ENCODE data around the gene LAGE3. TPM values are rescaled to one million over a fixed set of nuclear protein-coding genes. Genes with fewer than 3 reads are reported as not detected.
"Not testable (repeated sequence)": the region's sequence is repeated elsewhere in the genome, so short reads cannot be mapped to it uniquely, and the experiment has no call there.

LAGE3 gene
- total RNA-seq, 1 donor from 2014 or later, result 15.1 TPM

DNA sequence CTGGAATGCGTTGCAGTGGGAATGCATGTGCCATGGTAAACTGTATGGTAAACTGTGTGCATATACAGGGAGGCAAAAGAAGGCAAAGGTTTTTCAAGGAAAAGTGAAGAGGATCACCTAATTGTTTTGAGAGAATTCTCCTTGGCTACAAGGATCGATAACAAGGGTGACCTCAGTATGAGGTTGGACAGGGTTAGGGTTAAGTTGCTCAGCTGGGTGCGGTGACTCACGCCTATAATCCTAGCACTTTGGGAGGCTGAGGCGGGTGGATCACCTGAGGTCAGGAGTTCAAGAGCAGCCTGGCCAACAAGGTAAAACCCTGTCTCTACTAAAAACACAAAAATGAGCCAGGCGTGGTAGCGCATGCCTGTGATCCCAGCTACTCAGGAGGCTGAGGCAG lies 22.3 kb upstream of the LAGE3 start:
- ATAC-seq, result not testable (repeated sequence)

DNA sequence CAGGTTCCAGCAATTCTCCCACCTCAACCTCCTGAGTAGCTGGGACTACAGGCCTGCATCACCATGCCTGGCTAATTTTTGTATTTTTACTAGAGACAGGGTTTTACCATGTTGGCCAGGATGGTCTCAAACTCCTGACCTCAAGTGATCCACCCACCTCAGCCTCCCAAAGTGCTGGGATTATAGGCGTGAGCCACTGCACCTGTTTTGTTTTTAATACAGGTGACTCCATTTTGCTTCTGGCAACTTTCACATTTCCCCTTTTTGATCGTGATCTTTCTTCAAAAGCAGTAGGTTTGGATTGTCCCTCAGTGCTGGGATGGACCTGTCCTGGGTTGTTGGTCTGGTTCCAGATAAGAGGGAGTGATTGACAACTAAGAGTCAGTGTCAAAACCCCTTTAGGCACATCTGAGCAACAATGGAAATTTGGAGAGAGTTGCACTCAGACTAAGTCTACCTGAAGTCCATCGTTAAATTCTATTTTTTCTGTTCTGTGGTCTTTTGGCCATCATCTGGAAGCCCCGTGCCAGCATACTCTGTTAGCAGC lies 17.6 kb upstream of the LAGE3 start:
- not testable (repeated sequence) for ATAC-seq

DNA sequence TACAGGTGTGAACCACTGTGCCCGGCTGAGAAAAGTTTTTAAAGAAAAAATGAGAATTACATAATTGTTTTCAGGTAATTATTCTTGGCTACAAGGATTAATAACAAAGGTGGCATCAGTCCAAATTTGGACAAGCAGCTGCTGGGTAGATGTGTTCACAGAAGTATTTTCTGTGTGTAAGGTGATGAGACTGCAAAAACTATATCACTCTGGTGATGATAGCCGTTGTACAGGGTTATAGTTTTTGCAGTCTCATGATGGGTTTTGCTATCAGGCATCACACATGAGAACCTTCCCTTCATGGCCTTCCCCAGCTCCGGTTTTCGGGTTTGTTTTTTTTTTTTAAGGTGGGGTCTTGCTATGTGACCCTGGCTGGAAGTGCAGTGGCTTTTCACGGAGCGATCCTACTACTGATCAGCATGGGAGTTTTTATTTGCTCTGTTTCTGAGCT lies 16.4 kb upstream of the LAGE3 start:
- ATAC-seq, result no peak

DNA sequence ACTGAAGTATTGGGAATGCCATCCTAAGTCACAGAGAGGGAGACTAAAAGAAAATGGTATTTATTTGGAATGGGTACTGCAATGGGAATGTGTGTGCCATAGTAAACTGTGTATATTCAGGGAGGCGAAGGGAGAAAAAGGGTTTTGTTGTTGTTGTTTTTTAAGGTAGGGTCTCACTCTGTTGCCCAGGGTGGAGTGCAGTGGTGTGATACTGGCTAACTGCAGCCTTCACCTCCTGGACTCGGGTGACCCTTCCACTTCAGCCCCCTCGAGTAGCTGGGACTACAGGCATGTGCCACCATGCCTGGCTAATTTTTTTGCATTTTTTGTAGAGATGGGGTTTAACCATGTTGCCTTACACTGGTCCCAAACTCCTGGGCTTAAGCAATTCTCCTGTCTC lies 15.6 kb upstream of the LAGE3 start:
- no peak for ATAC-seq

DNA sequence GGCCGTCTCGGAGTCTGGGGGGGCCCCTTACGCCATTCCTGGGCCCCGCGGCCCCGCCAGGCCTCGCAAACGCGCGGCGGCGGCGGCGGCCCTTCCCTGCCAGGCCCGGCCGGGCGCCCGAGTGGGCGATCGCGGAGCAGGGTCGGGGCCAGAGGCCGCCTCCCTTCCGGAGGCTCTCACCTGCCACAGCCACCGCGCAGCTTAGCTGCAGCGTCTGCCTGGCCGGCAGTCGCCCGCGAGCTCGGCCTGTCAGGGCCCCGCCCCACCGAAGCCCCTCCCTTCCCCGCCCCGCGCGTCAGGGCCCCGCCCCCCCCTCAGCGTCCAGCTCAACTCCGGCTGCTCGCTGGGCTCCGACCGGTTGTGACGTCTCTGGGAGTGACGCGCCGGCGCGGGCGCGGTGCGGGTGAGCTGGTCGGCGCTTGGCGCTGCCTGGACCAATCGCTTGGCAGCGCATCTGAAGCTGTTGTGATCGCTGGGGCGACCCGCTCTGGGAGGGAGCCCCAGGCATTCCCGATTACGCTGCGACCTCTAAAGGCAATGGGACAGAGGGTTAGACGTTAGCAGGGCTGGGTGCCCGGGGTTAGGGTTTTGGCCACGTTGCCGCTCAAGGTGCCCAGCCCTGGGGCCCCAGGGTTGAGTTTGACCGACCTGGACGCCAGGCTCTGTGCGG lies 11.5 kb upstream of the LAGE3 start, which contains the start of gene SLC10A3:
SLC10A3 (minus strand) TSS at position 216 of the 670 bp plus-strand sequence. CDS start 1,689 bp downstream, outside the sequence.
- ATAC-seq, result peak; percentile 90

DNA sequence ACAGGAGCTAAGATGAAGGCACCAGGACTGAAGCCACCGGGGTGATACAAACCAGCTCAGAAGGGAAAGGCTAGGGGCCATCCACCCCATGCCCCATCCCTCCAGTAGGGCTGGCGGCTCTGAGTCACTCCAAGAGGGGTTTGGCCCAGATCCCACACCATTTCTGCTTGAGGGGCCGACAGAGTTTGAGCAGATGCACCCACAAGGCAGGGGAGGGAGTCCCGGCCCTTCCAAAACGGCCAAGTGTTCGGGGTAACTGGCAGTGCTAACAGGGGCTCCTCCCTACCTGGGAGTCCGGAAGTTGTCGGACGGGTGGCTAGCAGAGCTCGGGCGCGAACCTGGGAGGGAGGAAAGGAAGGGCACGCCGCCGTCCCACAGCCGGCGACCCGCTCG lies 10.9 kb upstream of the LAGE3 start:
- peak; percentile 14 for ATAC-seq

DNA sequence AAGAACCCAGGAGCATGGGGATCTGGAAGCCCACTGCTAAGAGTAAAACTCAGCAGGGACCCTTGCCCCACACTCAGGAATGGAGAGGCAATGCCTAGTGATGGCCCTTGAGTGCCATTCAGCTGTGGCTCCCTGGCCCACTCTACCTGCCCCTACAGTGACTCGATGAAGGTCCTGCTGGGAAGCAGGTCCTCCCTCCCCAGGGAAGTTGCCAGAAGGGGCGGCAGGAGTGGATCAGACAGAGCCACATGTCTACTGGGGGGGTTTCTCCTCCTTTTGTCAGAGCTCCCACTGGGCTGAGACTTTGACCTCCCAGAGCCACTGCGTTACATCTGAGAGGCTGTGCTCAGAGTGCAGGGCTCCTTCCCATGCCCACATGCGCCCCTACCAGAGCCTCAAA lies 10.1 kb upstream of the LAGE3 start:
- ATAC-seq, result no peak

DNA sequence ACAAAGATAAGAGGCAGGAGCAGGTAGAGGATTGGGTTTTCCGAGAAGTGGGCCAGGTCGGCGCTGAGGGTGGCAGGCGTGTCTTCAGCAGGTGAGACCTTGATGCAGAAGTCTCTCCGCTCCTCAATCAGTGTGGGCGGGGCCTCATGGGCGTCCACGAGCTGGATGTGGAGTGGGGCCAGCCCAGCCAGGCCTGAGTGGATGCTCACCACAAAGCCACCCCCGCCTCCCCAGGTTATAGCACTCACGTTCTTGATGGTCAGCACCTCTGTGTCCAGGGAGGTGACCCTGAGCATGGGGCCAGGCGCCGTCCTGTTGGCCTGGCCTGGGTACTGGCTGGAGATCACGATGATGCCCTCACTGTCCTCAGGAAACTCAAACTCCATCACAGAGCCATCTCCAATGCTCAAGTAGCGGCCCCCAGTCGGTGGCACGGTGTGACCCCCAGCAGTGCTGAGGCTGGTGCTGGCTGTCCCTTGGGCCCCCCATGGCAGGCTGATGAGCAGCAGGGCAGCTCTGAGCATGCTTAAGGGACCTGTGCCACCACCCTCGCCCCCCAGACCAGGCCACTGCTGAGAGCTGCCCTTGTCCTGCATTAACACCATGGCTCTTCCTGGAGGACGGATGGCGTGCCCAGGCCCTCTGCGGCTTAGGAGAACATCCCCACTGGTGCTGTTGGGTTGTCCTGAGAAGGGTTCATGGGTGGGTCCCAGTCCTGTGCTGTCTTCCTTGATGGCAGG lies 9.4 kb upstream of the LAGE3 start:
- ATAC-seq, result no peak

DNA sequence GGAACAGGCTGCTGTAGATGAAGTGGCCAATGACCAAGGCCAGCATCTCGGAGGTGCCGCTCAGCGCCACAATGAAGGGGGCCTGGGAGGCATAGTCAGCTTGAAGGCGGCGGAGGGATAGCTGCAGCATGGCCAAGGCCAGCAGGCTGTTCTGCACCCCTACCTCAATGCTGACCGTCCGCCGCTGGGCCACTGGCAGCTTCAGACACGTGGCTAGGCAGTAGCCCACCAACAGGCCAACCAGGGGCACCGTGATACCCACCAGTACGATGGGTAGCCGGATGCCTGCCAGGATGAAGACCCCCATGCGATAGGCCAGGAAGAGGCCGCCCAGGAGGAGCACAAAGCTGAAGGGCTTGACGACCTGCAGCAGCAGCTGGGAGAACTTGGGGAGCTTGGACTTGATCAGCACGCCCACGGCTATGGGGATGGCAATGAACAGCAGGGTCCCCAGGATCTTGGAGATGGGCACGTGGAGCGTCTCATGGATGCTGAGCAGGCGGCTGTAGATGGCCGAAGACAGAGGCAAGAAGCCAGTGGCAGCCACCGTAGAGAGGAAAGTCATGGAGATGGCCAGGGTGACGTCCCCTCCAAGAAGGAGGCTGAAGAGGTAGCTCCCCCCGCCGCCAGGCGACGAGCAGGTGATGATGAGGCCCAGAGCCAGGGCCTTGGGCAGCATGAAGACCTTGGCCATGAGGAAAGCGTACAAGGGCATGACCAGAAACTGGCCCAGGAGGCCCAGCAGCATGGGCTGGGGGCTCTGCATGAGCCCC lies 8.6 kb upstream of the LAGE3 start:
- ATAC-seq, result no peak

DNA sequence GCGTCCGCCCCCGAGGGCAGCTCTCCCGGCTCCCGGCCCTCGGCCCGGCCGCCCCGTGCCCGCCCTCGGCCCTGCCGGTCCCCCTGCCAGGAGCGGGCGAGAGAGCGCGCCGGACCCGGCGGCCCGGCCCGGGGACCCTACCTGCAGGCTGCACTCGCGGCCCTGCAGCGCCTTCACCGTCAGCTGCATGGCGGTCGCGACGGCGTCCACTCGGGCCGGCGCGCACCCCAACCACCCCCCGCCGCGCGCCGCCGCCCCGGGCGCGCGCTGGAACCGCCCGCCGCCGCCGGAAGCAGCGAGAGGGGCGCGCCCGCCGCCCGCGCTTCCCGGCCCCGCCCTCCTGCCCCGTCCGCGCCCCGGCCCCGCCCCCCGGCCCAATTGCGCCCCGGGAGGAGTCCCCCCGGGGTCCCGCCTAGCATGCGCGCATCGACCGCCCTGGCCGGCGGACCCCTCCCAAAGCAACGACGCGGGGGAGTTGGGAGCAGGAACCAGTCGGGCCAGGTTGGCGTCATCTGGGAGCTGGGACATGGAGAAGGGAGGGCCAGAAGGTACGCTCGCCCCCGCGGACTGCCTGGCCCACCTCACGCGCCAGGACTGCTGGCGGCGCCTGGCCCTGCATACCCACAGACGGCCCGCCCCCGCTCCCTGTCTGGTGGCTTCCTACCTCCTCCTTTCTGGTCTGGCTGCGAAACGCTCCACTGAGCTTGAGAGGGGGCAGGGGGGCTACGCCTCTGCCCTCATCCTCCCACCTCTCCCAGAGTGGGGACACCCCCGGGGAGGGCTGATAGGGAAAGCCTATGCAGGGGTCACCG lies 7.5 kb upstream of the LAGE3 start, which contains the start of gene UBL4A:
UBL4A (minus strand) TSS at position 220 of the 812 bp plus-strand sequence; CDS start at position 189, 31 bp downstream.
- peak; percentile 35 for ATAC-seq

DNA sequence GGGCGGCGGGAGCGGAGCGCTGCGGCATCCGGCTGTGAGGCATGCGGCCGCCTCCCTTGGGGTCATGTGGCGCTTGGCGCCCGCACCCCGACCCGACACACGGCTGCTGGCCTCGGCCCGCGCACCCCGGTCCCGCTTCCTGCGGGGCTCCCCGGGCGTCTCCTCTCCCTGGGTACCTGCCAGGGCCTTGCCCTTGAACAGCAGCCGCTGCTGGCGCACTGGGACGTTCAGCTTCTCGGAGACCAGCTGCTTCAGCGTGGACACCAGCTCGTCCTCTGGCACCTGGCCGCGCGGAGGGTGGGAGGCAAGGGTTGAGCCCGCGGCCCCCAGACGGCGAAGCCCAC lies 6.9 kb upstream of the LAGE3 start:
- ATAC-seq, result no peak

DNA sequence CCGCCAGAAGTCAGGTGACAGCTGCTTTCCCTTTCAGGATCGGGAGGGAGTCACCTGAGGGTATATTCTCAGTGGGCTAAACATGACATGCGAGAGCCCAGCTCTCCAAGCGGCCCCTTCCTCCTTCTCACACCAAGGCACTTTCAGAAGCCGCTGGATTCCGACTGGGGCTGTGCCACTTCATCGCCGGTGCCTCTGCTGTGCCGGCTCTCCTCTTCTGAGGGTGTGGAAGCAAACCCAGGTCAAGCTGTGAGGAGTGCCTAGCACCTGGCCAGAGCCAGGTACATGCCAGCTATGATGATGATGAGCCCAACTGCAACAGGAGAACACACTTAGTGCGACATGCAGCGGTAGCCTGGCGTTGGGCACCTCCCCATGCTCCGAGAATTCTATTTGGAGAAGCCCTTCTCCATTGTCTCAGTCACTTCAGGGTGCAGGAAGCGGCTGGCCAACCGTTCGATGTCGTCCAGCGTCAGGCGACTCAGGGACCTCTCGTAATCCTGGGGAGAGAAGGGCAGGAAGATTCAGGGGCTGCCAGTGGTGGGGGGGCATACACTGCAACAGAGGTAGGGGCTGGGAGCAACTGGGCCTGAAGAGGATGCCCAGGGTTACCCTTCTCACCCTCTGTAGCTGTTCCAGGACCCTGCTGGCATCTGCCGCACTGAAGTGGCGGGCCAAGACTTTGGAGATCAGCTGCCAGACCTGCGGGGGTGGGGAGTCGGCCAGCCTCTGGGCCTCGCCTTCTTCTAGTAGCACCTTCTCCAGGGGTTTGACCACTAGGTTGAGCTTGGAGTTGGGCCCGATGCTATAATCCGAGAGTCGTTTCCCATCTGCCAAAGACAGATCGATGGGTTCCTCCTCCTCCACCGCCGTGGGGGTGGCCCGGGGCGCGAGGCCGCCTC lies 6.3 kb upstream of the LAGE3 start:
- no peak for ATAC-seq

DNA sequence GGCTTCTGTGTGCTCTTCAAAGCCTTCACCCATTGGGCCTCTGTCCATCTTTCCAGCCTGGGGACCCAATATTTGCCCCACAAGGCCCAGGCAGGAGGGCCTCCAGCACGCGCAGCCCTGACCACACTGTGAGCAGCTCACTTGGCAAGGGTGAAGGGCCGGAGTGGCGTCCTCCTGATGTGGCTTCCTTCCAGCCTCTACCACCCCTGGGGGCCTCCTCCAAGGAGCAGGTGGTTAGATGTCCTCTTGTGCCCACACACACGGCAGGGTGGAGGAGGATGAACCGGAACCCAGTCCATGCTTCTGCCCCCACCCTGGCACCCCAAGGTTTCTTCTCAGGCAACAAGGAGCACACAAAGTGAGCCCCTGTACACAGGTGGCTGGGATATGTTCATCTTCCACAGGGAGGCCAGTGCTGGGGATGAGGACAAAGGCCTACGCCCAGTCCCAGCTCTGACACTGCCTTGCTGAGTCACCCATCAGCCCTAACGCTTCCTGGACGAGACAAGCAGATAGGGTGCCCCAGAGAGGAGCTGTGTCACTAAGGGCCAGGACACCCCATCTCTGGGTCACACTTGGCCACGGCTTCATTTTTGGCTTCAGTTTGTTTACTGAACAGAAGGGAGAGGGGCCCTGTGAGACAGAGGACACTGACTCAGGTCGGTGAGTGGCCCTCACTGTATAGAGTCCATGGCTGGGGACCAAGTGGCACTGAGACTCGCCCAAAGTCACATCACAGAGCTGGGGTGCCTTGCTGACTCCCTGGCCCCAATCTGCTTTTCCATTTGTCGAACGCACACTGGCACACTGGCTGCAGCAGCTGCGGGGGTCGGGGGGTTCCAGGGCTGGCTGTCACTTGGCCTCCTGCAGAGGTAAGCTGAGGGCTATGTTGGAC lies 5.4 kb upstream of the LAGE3 start:
- peak; percentile 68 for ATAC-seq

DNA sequence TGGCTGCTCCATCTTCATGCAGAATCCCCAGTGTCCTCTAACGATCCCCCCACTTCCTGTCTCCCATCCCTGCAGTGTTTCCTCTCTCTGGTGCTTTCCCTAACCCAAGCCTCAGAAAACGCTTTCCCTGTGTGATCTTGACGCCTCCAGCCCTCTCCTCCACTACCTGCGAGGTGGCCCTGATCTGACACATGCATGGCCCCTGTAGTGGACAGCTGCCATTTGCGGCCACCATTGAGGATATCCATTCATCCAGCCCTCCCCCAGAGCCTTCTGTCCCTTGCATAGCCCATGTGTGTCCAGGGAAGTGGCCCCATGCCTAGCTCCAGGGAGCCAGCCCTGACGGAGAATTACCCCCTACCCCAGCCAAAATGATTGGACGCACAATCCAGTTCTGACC lies 4.2 kb upstream of the LAGE3 start:
- ATAC-seq, result no peak

DNA sequence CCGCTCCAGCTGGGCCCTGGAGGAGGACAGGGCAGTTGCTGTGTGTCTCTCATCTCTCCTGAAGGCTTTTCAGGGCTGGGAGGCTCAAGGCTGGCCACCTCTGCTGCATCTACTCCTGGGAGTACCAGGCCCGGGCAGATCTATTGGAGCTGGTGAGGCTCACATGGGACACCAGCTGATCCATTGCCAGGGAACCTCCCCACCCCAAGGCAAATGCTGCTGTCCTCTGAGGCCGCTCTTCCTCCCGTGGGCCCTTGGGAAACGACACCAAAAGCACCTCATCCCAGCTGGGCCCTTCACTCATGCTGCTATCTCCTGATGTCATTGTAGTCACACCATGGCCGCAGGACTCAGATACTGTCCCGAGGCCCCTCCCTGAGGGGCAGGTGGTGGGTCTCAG lies 3.7 kb upstream of the LAGE3 start:
- no peak for ATAC-seq

DNA sequence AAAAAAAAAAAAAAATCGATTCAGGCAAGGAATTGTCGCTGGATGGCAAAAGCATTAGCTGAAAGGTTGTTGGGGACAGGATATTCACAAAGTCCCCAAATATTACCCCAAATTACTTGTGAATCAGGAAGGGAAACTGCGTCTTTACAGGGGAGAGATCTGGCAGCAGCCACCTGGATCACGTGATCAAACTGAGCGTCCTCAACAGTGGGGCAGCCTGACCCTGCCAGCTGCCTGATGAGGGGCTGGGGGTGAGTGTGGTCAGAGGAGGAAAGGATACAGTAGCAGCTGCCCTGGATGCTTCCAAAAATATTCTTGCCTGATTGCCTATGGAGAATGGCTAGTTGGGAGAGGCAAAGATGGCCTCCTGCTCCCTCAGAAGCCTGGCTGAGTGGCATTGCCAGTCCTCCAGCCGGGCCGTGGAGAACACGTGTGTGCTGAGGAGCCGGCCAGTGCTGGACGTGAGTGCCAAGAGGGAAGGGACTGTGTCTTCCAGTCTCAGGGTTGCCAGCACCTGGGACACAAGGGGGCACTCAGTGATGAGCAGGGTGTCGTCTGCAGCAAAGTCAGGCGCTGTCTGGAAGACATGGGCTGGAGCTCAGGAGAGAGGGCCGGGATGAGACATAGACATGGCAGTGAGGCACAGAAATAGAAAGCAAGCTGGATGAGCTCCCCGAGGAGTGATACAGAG lies 3.0 kb upstream of the LAGE3 start:
- ATAC-seq, result no peak

DNA sequence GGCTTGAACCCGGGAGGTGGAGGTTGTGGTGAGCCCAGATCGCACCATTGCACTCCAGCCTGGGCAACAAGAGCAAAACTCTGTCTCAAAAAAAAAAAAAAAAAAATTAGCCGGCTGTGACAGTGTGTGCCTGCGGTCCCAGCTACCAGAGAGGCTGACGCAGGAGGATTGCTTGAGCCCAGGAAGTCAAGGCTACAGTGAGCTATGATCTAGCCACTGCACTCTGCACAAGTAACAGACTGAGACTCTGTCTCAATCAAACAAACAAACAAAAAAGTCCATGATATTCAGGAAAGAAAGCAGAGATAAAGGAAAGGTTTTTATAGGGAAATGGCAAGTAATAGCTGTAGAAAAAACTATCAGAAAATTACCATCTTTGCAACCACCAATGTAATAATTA lies 2.1 kb upstream of the LAGE3 start:
- ATAC-seq, result no peak

DNA sequence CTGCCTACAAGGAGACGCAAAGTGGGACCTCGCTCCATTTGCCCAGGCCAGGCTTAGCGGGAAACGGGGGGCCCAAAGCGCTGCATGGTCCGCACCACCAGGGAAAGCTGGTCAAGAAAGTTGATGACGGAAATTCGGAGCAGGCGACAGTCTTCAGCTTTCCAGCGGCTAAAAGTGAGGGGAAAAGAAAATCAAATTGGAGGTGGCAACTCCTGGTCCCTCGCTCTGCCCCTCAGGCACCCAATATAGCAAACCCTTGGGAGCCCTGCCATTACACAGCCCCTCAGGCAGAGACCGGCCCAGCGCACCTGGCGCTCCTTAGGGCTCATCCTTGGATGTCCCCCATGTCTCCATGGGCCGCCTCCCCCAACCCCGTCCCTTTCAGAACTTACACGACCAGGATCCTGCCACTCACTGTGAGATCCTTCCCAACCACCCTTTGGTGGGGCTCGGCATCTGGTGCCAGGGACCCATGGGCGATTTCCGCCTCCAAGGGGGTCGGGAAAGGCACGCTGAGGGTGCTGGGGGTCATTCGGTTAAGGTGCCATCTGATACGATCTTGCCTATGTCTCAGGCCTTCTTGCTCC lies 1.1 kb downstream of the LAGE3 start:
- ATAC-seq, result no peak

DNA sequence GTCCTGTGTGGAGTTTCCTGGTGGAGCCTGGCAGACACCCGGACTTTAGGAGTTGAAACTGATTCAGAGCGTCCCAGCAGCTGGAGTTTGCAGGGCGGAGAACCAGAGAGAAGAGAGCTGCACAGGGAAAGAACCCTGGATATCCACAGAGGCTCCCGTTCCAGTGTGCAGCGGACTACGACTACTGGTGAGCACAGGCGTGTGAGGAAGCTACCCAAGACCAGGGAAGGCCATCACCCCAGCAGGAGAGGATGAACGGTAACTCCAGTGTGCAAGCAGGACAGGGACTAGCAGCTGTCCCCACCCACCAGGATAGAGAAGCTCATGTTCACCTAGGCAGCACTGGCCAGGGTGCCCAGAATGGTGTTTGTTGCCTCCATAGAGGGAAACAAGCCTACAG lies 2.3 kb downstream of the LAGE3 start:
- ATAC-seq, result no peak

Measured in esophagus mucosa (tissue), 1 donor.